ENCODE data around the gene COL6A1. TPM values are rescaled to one million over a fixed set of nuclear protein-coding genes. Genes with fewer than 3 reads are reported as not detected.
"Not testable (repeated sequence)": the region's sequence is repeated elsewhere in the genome, so short reads cannot be mapped to it uniquely, and the experiment has no call there.

The COL6A1 gene
- total RNA-seq, 1 experiment from 2014 or later: 33.4 TPM

GRCh38 chr21:46005081-46005480 is 23.5 kb downstream of the COL6A1 start:
- TF ChIP-seq CTCF (IDR thresholded peaks at IDR 0.05; ENCODE audit: insufficient read depth in 1 of 2, low read depth in 1 of 2, low read length in 1 of 2, severe bottlenecking in 1 of 2, unreplicated experiment in 1 of 2): no peak
- Histone ChIP-seq H3K36me3 (ENCODE audit: control insufficient read depth, insufficient read depth, low read length) (no peaks in the 10 kb centered on the region), H3K9me3 (peaks cover 14% of the 10 kb centered on the region), H3K27me3 (replicated peaks; ENCODE audit: control insufficient read depth, insufficient read depth, low read length) (no peaks in the 10 kb centered on the region), H3K4me1 (no peaks in the 10 kb centered on the region), H3K4me3 (ENCODE audit: low read depth, low read length) (no peak overlapping the region)
- POLR2A ChIA-PET: no interaction called here
- Mint-ChIP-seq H3K4me1 (ENCODE audit: low read depth, unreplicated experiment) (no peaks in the 10 kb centered on the region), H3K4me3 (ENCODE audit: unreplicated experiment) (no peak overlapping the region), H3K27me3 (ENCODE audit: insufficient read depth, unreplicated experiment) (no peaks in the 10 kb centered on the region), H3K9me3 (ENCODE audit: unreplicated experiment) (no peaks in the 10 kb centered on the region), H3K27ac (ENCODE audit: unreplicated experiment) (no peak overlapping the region), H3K36me3 (ENCODE audit: insufficient read depth, unreplicated experiment) (no peaks in the 10 kb centered on the region)
- DNase-seq: peak in 1 of 2 experiments; percentile 31
- intact Hi-C loops (cut with micrococcal nuclease; ENCODE audit: unreplicated experiment): no loop called here
- no TSS peak for BruUV-seq (replicated peaks)
- CTCF ChIA-PET: no interaction called here

- H3K36me3 Mint-ChIP-seq (ENCODE audit: insufficient read depth, unreplicated experiment): no peaks in the 10 kb centered on the region
- no peaks in the 10 kb centered on the region for H3K27me3 ChIP-seq (replicated peaks; ENCODE audit: control insufficient read depth, insufficient read depth, low read length)
- intact Hi-C loops (cut with micrococcal nuclease; ENCODE audit: unreplicated experiment): no loop called here
- TF ChIP-seq CTCF (IDR thresholded peaks at IDR 0.05; ENCODE audit: insufficient read depth in 1 of 2, low read depth in 1 of 2, low read length in 1 of 2, severe bottlenecking in 1 of 2, unreplicated experiment in 1 of 2): no peak
- ChIA-PET CTCF (no interaction called here), POLR2A (no interaction called here)
- H3K4me3 Mint-ChIP-seq (ENCODE audit: unreplicated experiment): no peak overlapping the region
- DNase-seq: no peak
- no peak overlapping the region for H3K4me3 ChIP-seq (ENCODE audit: low read depth, low read length)
- H3K9me3 Mint-ChIP-seq (ENCODE audit: unreplicated experiment): no peaks in the 10 kb centered on the region
- no peak overlapping the region for H3K27ac Mint-ChIP-seq (ENCODE audit: unreplicated experiment)
- no peaks in the 10 kb centered on the region for H3K4me1 Mint-ChIP-seq (ENCODE audit: low read depth, unreplicated experiment)
- peaks cover 14% of the 10 kb centered on the region for H3K9me3 ChIP-seq
- no peaks in the 10 kb centered on the region for H3K36me3 ChIP-seq (ENCODE audit: control insufficient read depth, insufficient read depth, low read length)
- H3K27me3 Mint-ChIP-seq (ENCODE audit: insufficient read depth, unreplicated experiment): no peaks in the 10 kb centered on the region
- no TSS peak for BruUV-seq (replicated peaks)
- H3K4me1 ChIP-seq: no peaks in the 10 kb centered on the region
Observed at GRCh38 chr21:46005481-46005881, 23.9 kb downstream of the COL6A1 start.

- H3K27me3 Mint-ChIP-seq (ENCODE audit: insufficient read depth, unreplicated experiment); H3K4me3 Mint-ChIP-seq (ENCODE audit: unreplicated experiment); BruUV-seq (replicated peaks); CTCF ChIA-PET; H3K27ac Mint-ChIP-seq (ENCODE audit: unreplicated experiment); H3K4me1 Mint-ChIP-seq (ENCODE audit: low read depth, unreplicated experiment); POLR2A ChIA-PET; H3K36me3 Mint-ChIP-seq (ENCODE audit: insufficient read depth, unreplicated experiment); H3K36me3 ChIP-seq (ENCODE audit: control insufficient read depth, insufficient read depth, low read length); H3K27me3 ChIP-seq (replicated peaks; ENCODE audit: control insufficient read depth, insufficient read depth, low read length); H3K4me3 ChIP-seq (ENCODE audit: low read depth, low read length); intact Hi-C loops (cut with micrococcal nuclease; ENCODE audit: unreplicated experiment); H3K4me1 ChIP-seq; H3K9me3 Mint-ChIP-seq (ENCODE audit: unreplicated experiment): not testable (repeated sequence)
- peak in 1 of 2 experiments; percentile 23 for DNase-seq
- H3K9me3 ChIP-seq: peaks cover 14% of the 10 kb centered on the region
Observed at GRCh38 chr21:46005894-46006546, 24.4 kb downstream of the COL6A1 start.

Data from Caco-2 (cell line).